SK-N-SH (cell line): ENCODE measurements around the gene ZNF532.

Source experiments
- CTCF ChIP-seq: fragments of 200-600 bp; sonication (generic); IDR thresholded peaks from 2 replicates; pipeline ENCODE4 v1.6.1; 2017; ENCODE audit warnings: antibody characterized with exemption, mild to moderate bottlenecking, moderate library complexity
- EZH2phosphoT487 ChIP-seq: fragments of 200-600 bp; sonication (generic); IDR thresholded peaks from 2 replicates; pipeline ENCODE4 v1.6.1; 2017; ENCODE audit warnings: low read depth, mixed run types, mild to moderate bottlenecking, antibody characterized with exemption, moderate library complexity, borderline replicate concordance
- IRF3 ChIP-seq: fragments of 150-350 bp; IDR thresholded peaks from 2 replicates; pipeline ENCODE4 v1.6.1; 2016; ENCODE audit warnings: mild to moderate bottlenecking, low read depth, low read length
- MAX ChIP-seq: IDR thresholded peaks from 2 replicates; pipeline ENCODE4 v1.4.0; 2012; ENCODE audit warnings: low read depth
- POLR2AphosphoS5 ChIP-seq: IDR thresholded peaks from 2 replicates; pipeline ENCODE4 v1.6.1; 2012; ENCODE audit warnings: low read depth, low read length
- RAD21 ChIP-seq: IDR thresholded peaks from 2 replicates; pipeline ENCODE4 v1.6.1; 2012; ENCODE audit warnings: mild to moderate bottlenecking, low read length
- RCOR1 ChIP-seq: fragments of 150-350 bp; IDR thresholded peaks from 2 replicates; pipeline ENCODE4 v1.6.1; 2017; ENCODE audit warnings: antibody characterized with exemption, low read length
- REST ChIP-seq: IDR thresholded peaks from 2 replicates; pipeline ENCODE4 v1.6.1; 2012; ENCODE audit warnings: mild to moderate bottlenecking, low read depth, low read length, moderate library complexity
- SIN3A ChIP-seq: IDR thresholded peaks from 2 replicates; pipeline ENCODE4 v1.6.1; 2012; ENCODE audit warnings: low read depth, mild to moderate bottlenecking, low read length, moderate library complexity, borderline replicate concordance
- TAF1 ChIP-seq: IDR thresholded peaks from 2 replicates; pipeline ENCODE4 v1.6.1; 2012; ENCODE audit warnings: low read depth, mild to moderate bottlenecking, low read length, moderate library complexity, borderline replicate concordance
- USF2 ChIP-seq: fragments of 150-350 bp; IDR thresholded peaks from 2 replicates; pipeline ENCODE4 v1.6.1; 2017; ENCODE audit warnings: antibody characterized with exemption, low read length, low read depth, borderline replicate concordance
- YY1 ChIP-seq: IDR thresholded peaks from 2 replicates; pipeline ENCODE4 v1.4.0; 2012; ENCODE audit warnings: low read depth, mild to moderate bottlenecking

- TF ChIP-seq RAD21 (no peak), CTCF (no peak), EZH2phosphoT487 (no peak), MAX (no peak), TAF1 (no peak), SIN3A (no peak), POLR2AphosphoS5 (no peak), YY1 (no peak), RCOR1 (no peak), USF2 (no peak), REST (no peak), IRF3 (no peak)
Observed at GRCh38 chr18:58934933-58935577, 70.4 kb downstream of the ZNF532 start.
